GM10266 (cell line): ENCODE results near the gene PCSK9.

Source experiments
- DNase-seq: peaks from one replicate; pipeline ENCODE4 v3.0.0; 2012; ENCODE audit errors: extremely low spot score
- CTCF ChIP-seq: IDR thresholded peaks from 2 replicates; pipeline ENCODE4 v1.5.1; 2012; ENCODE audit warnings: mild to moderate bottlenecking, low read depth; ENCODE audit not compliant: control insufficient read depth, insufficient read depth; ENCODE audit errors: missing control alignments

The PCSK9 gene

GRCh38 chr1:55055084-55055882 lies 15.9 kb downstream of the PCSK9 start:
- TF ChIP-seq CTCF, result no peak
- no peak for DNase-seq

GRCh38 chr1:55055951-55056631 lies 16.7 kb downstream of the PCSK9 start:
- DNase-seq, result no peak
- no peak for TF ChIP-seq CTCF

GRCh38 chr1:55056632-55056992 lies 17.3 kb downstream of the PCSK9 start:
- no peak for DNase-seq
- no peak for TF ChIP-seq CTCF

- TF ChIP-seq CTCF, result no peak
- no peak for DNase-seq
These were observed 18.1 kb downstream of the PCSK9 start for GRCh38 chr1:55057270-55057955.

GRCh38 chr1:55057956-55058298 lies 18.6 kb downstream of the PCSK9 start:
- DNase-seq, result no peak
- no peak for TF ChIP-seq CTCF

GRCh38 chr1:55059302-55060132 lies 20.2 kb downstream of the PCSK9 start:
- TF ChIP-seq CTCF, result no peak
- DNase-seq, result no peak
